DMS114 treated with DMSO at 0.1 percent for 48 hours (cell line): ENCODE results near the gene NAALAD2.
"Not testable (repeated sequence)": the region's sequence is repeated elsewhere in the genome, so short reads cannot be mapped to it uniquely, and the experiment has no call there.

Experiments
- DNase-seq: peaks from one replicate; lab custom pipeline; 2025; ENCODE audit not compliant: unreplicated experiment; lab: John Stamatoyannopoulos, UW

Gene NAALAD2

GRCh38 chr11:90189011-90189410, 54.5 kb downstream of the NAALAD2 start:
- no peak for DNase-seq

GRCh38 chr11:90192869-90193582, 58.6 kb downstream of the NAALAD2 start:
- no peak for DNase-seq

GRCh38 chr11:90197377-90197776, 62.9 kb downstream of the NAALAD2 start:
- DNase-seq = no peak

GRCh38 chr11:90202342-90202741, 67.9 kb downstream of the NAALAD2 start:
- no peak for DNase-seq

- no peak for DNase-seq
These were observed 69.9 kb downstream of the NAALAD2 start for GRCh38 chr11:90204407-90204806.

- DNase-seq = peak; percentile 67
These were observed 70.6 kb downstream of the NAALAD2 start for GRCh38 chr11:90204832-90205646.

- DNase-seq = not testable (repeated sequence)
These were observed 73.5 kb downstream of the NAALAD2 start for GRCh38 chr11:90207992-90208391.

- no peak for DNase-seq
These were observed 74.4 kb downstream of the NAALAD2 start for GRCh38 chr11:90208857-90209256.

- DNase-seq = no peak
These were observed 78.9 kb downstream of the NAALAD2 start for GRCh38 chr11:90213322-90213721.

- DNase-seq = no peak
These were observed 82.1 kb downstream of the NAALAD2 start for GRCh38 chr11:90216611-90217010.

GRCh38 chr11:90218606-90219005, 84.1 kb downstream of the NAALAD2 start:
- no peak for DNase-seq

GRCh38 chr11:90219438-90219837, 85.0 kb downstream of the NAALAD2 start:
- DNase-seq = no peak

GRCh38 chr11:90220391-90220790, 85.9 kb downstream of the NAALAD2 start:
- no peak for DNase-seq

GRCh38 chr11:90221803-90222458, 87.5 kb downstream of the NAALAD2 start:
- DNase-seq = no peak

GRCh38 chr11:90222459-90223247, 88.2 kb downstream of the NAALAD2 start, which contains the start of gene CHORDC1:
CHORDC1 (minus strand) TSS chr11:90223049; CDS start chr11:90222954, 95 bp downstream.
- DNase-seq = peak; percentile 67

GRCh38 chr11:90223248-90223585, 88.8 kb downstream of the NAALAD2 start:
- DNase-seq = no peak

GRCh38 chr11:90228056-90228455, 93.6 kb downstream of the NAALAD2 start:
- DNase-seq = no peak

GRCh38 chr11:90229791-90230190, 95.3 kb downstream of the NAALAD2 start:
- DNase-seq = no peak

- no peak for DNase-seq
These were observed 100.5 kb downstream of the NAALAD2 start for GRCh38 chr11:90234977-90235376.

GRCh38 chr11:90235526-90235925, 101.1 kb downstream of the NAALAD2 start:
- no peak for DNase-seq

GRCh38 chr11:90237004-90237403, 102.5 kb downstream of the NAALAD2 start:
- no peak for DNase-seq
